Suprapubic skin (tissue), 3 donors: ENCODE results near the gene SCRN2.

Experiments
- POLR2A ChIP-seq, 2 donors: fragments of 450-650 bp; IDR thresholded peaks; one replicate each; pipeline ENCODE4 v1.6.1; 2017; ENCODE audit warnings: antibody characterized with exemption in 2 of 2, mild to moderate bottlenecking in 2 of 2, moderate library complexity in 2 of 2
- TF ChIP-seq, protein P1 (sequence below), 2 donors: fragments of 200-600 bp in 1 of 2; fragments of 450-650 bp in 1 of 2; sonication (generic) in 1 of 2; IDR thresholded peaks; one replicate each; pipeline ENCODE4 v1.5.1; 2016 to 2019; ENCODE audit warnings: antibody characterized with exemption in 2 of 2, mild to moderate bottlenecking in 1 of 2, moderate library complexity in 1 of 2

DNA sequence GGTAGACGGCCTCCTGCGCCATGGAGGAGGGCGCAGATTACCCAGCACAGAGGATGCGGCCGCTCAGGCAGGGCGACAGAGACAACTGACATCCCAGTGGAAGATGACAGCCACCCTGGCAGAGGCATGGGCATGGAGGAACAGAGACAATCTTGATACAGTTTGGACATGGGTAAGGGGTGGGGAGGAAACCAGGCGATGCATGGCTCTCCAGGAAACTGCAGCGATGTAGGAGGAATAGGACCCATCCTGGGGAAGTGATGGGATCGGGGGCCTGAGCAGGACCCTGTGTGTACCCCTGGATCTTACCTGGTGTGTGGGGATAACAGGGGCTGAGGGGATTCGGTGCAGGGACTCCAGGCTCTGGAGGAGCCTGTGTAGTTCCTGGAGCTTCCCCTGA is 24.1 kb downstream of the SCRN2 start:
- TF ChIP-seq, protein P1, sequence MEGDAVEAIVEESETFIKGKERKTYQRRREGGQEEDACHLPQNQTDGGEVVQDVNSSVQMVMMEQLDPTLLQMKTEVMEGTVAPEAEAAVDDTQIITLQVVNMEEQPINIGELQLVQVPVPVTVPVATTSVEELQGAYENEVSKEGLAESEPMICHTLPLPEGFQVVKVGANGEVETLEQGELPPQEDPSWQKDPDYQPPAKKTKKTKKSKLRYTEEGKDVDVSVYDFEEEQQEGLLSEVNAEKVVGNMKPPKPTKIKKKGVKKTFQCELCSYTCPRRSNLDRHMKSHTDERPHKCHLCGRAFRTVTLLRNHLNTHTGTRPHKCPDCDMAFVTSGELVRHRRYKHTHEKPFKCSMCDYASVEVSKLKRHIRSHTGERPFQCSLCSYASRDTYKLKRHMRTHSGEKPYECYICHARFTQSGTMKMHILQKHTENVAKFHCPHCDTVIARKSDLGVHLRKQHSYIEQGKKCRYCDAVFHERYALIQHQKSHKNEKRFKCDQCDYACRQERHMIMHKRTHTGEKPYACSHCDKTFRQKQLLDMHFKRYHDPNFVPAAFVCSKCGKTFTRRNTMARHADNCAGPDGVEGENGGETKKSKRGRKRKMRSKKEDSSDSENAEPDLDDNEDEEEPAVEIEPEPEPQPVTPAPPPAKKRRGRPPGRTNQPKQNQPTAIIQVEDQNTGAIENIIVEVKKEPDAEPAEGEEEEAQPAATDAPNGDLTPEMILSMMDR (IDR thresholded peaks at IDR 0.05), result no peak
- TF ChIP-seq POLR2A (IDR thresholded peaks at IDR 0.05), result no peak
